GM12878 (cell line): ENCODE measurements around the gene KCNJ18. TPM values are rescaled to one million over a fixed set of nuclear protein-coding genes. Genes with fewer than 3 reads are reported as not detected.
A peak's percentile ranks its signal among the peaks of the same experiment; 100 is the strongest.
"Not testable (repeated sequence)": the region's sequence is repeated elsewhere in the genome, so short reads cannot be mapped to it uniquely, and the experiment has no call there.

Source experiments
- ATAC-seq: fragments of 200-7000 bp; cut with Tn5 transposase; 3 replicates; pipeline ENCODE4 v1.9.1; 2020; ENCODE audit warnings: mild to moderate bottlenecking, moderate library complexity
- BruUV-seq: library from RNA; stranded (reverse); fragments of 400-500 nt; replicated peaks from 2 replicates; lab custom pipeline; 2021; lab: Mats Ljungman, UMichigan
- CTCF ChIA-PET: fragments of 300-600 bp; sonication (Branson Sonifier 250); formaldehyde crosslinking; extraction: SDS; loops from one replicate; lab custom pipeline; 2021; ENCODE audit warnings: inconsistent platforms; lab: Yijun Ruan, JAX
- POLR2A ChIA-PET: fragments of 350-600 bp; formaldehyde crosslinking; extraction: SDS; loops from one replicate; lab custom pipeline; 2021; ENCODE audit warnings: inconsistent platforms; lab: Charles Lee
- RAD21 ChIA-PET: fragments of 300-600 bp; sonication (Branson Sonifier 250); formaldehyde crosslinking; loops from one replicate; lab custom pipeline; 2023; ENCODE audit warnings: antibody characterized with exemption; ENCODE audit not compliant: unreplicated experiment; lab: Charles Lee
- SMC1A ChIA-PET: fragments of 300-600 bp; sonication (Branson Sonifier 250); formaldehyde crosslinking; loops from one replicate; lab custom pipeline; 2023; ENCODE audit not compliant: unreplicated experiment, uncharacterized antibody; lab: Charles Lee
- DNase-seq: peaks from one replicate; pipeline ENCODE4 v3.0.0-alpha.2; 2011; ENCODE audit warnings: low read depth, low spot score
- FAIRE-seq: peaks from 3 replicates; lab custom pipeline; 2011; peaks lifted over from hg19 to GRCh38; lab: Jason Lieb, UNC
- H2AFZ ChIP-seq: 2 replicates; pipeline ENCODE4 v1.6.0; 2011; ENCODE audit warnings: low read depth, low read length, control low read depth; ENCODE audit not compliant: control insufficient read depth
- H3K27ac ChIP-seq: 2 replicates; pipeline ENCODE4 v1.5.1; 2011; ENCODE audit warnings: control low read depth; ENCODE audit not compliant: control insufficient read depth, insufficient read depth
- H3K27me3 ChIP-seq, 2 experiments: replicated peaks in 1 of 2; 2 replicates each; pipeline versions ENCODE4 v1.6.0 to v1.6.1; 2011; ENCODE audit warnings: low read length in 1 of 2; ENCODE audit not compliant: control insufficient read depth in 2 of 2, insufficient read depth in 2 of 2
- H3K36me3 ChIP-seq, 2 experiments: 2 replicates each; pipeline ENCODE4 v1.5.1; 2011; ENCODE audit warnings: low read length in 1 of 2; ENCODE audit not compliant: control insufficient read depth in 2 of 2, insufficient read depth in 2 of 2
- H3K4me1 ChIP-seq: 2 replicates; pipeline ENCODE4 v1.6.1; 2011; ENCODE audit warnings: mild to moderate bottlenecking, low read length, moderate library complexity, mixed read lengths; ENCODE audit not compliant: control insufficient read depth, insufficient read depth
- H3K4me2 ChIP-seq: 2 replicates; pipeline ENCODE4 v1.6.0; 2011; ENCODE audit warnings: control low read depth; ENCODE audit not compliant: control insufficient read depth, insufficient read depth
- H3K4me3 ChIP-seq: fragments of 200-600 bp; sonication (generic); 2 replicates; pipeline ENCODE4 v1.5.1; 2016
- H3K79me2 ChIP-seq: 2 replicates; pipeline ENCODE4 v1.6.0; 2011; ENCODE audit warnings: low read length; ENCODE audit not compliant: control insufficient read depth, insufficient read depth
- H3K9ac ChIP-seq: 2 replicates; pipeline ENCODE4 v1.8.0; 2011; ENCODE audit warnings: low read length, control low read depth, mixed read lengths; ENCODE audit not compliant: control insufficient read depth, insufficient read depth
- H3K9me3 ChIP-seq: replicated peaks from 3 replicates; pipeline ENCODE4 v1.5.1; 2011; ENCODE audit warnings: mild to moderate bottlenecking, low read length; ENCODE audit not compliant: control insufficient read depth, insufficient read depth
- H4K20me1 ChIP-seq: 2 replicates; pipeline ENCODE4 v1.6.0; 2011; ENCODE audit not compliant: control insufficient read depth, insufficient read depth
- WGBS: methylation state at CpG from one replicate; pipeline ENCODE4 v1.1.6; 2016; ENCODE audit warnings: low lambda C conversion rate; ENCODE audit not compliant: insufficient replicate concordance, insufficient coverage; ENCODE audit errors: missing lambda C conversion rate; 5-methylcytosine and 5-hydroxymethylcytosine counted together
- in situ Hi-C: fragments of 300-500 bp; cut with MboI; formaldehyde crosslinking; loops from 9 replicates; pipeline ENCODE4 v1.14.3; 2018; ENCODE audit warnings: mixed read lengths
- intact Hi-C: fragments of 100-400 bp; cut with micrococcal nuclease; formaldehyde crosslinking; loops from one replicate; pipeline ENCODE4 v1.14.2; 2022; ENCODE audit not compliant: unreplicated experiment
- polyA plus RNA-seq, 11 experiments: library from polyadenylated mRNA; depleted of rRNA in 4 of 11; unstranded in 6 of 11; stranded (reverse) in 5 of 11; fragments of >200 nt; fragmentation: Nextera tagmentation in 4 of 11; fragmentation: Illumina TruSeq in 1 of 11; extraction: Ambion mirVana in 4 of 11; extraction: Trizol in 1 of 11; gene quantifications; 1 replicate in 1 of 11; 2 replicates in 10 of 11; pipeline versions ENCODE4 v1.2.1 to v1.2.3, GENCODE V29; 2011 to 2016; ENCODE audit warnings: inconsistent platforms in 2 of 11, missing spikeins in 2 of 11, low read depth in 1 of 11
- total RNA-seq, 4 experiments: library from RNA; depleted of rRNA in 3 of 4; stranded (reverse); fragments of >200 nt in 3 of 4; fragmentation: Illumina TruSeq in 1 of 4; extraction: Trizol in 1 of 4; gene quantifications; 2 replicates each; pipeline versions ENCODE4 v1.2.1 to v1.2.3, GENCODE V29; 2013 to 2021

The KCNJ18 gene
- total and polyA plus RNA-seq, 10 of the 15 experiments (the other 5 are each of a cell fraction or from before 2014, with no cell fraction given): not detected

- H3K9ac ChIP-seq, DNase-seq, H2AFZ ChIP-seq, CTCF ChIA-PET, ATAC-seq, H3K27ac ChIP-seq, H3K9me3 ChIP-seq, H3K4me2 ChIP-seq, H3K79me2 ChIP-seq, H3K4me3 ChIP-seq, SMC1A ChIA-PET, BruUV-seq, H3K27me3 ChIP-seq, H4K20me1 ChIP-seq, RAD21 ChIA-PET, H3K4me1 ChIP-seq, H3K36me3 ChIP-seq, FAIRE-seq, in situ Hi-C loops, POLR2A ChIA-PET, intact Hi-C loops: not testable (repeated sequence)
- 62% methylated on average over 4 of the region's 4 CpGs for WGBS
These were observed 43.5 kb downstream of the KCNJ18 start for GRCh38 chr17:21735814-21736213.

- ATAC-seq, POLR2A ChIA-PET, RAD21 ChIA-PET, H3K9ac ChIP-seq, H2AFZ ChIP-seq, in situ Hi-C loops, CTCF ChIA-PET, FAIRE-seq, H3K27ac ChIP-seq, H3K9me3 ChIP-seq, SMC1A ChIA-PET, BruUV-seq, H3K4me1 ChIP-seq, H3K4me3 ChIP-seq, intact Hi-C loops, H3K36me3 ChIP-seq, H3K27me3 ChIP-seq, H3K79me2 ChIP-seq, DNase-seq, H3K4me2 ChIP-seq, H4K20me1 ChIP-seq: not testable (repeated sequence)
- 45% methylated on average over 21 of the region's 23 CpGs for WGBS
These were observed 44.8 kb downstream of the KCNJ18 start for GRCh38 chr17:21737015-21737580.

GRCh38 chr17:21738241-21738640, 45.9 kb downstream of the KCNJ18 start:
- SMC1A ChIA-PET, ATAC-seq, H3K27me3 ChIP-seq, H2AFZ ChIP-seq, FAIRE-seq, RAD21 ChIA-PET, POLR2A ChIA-PET, H3K27ac ChIP-seq, H3K9me3 ChIP-seq, DNase-seq, BruUV-seq, H3K9ac ChIP-seq, CTCF ChIA-PET, H4K20me1 ChIP-seq, H3K79me2 ChIP-seq, H3K4me1 ChIP-seq, in situ Hi-C loops, intact Hi-C loops, H3K36me3 ChIP-seq, H3K4me2 ChIP-seq, H3K4me3 ChIP-seq: not testable (repeated sequence)
- 0% methylated on average over 2 of the region's 4 CpGs for WGBS

- H4K20me1 ChIP-seq, H3K9me3 ChIP-seq, RAD21 ChIA-PET, H3K79me2 ChIP-seq, in situ Hi-C loops, H3K9ac ChIP-seq, H3K4me3 ChIP-seq, H3K4me2 ChIP-seq, DNase-seq, CTCF ChIA-PET, SMC1A ChIA-PET, H2AFZ ChIP-seq, FAIRE-seq, H3K36me3 ChIP-seq, POLR2A ChIA-PET, H3K27me3 ChIP-seq, BruUV-seq, H3K27ac ChIP-seq, H3K4me1 ChIP-seq, intact Hi-C loops: not testable (repeated sequence)
- peak; percentile 81 for ATAC-seq
- WGBS: 4% methylated on average over 4 of the region's 8 CpGs
These were observed 46.7 kb downstream of the KCNJ18 start for GRCh38 chr17:21738877-21739474.
